H1 (cell line): Measurements from ENCODE around the gene ADPRS. TPM values are rescaled to one million over a fixed set of nuclear protein-coding genes. Genes with fewer than 3 reads are reported as not detected.

ENCODE experiments used
- CTCF ChIA-PET: fragments of 300-600 bp; sonication (Branson Sonifier 250); formaldehyde crosslinking; loops from one replicate; lab custom pipeline; 2021; ENCODE audit not compliant: partially characterized antibody; lab: Charles Lee
- POLR2A ChIA-PET: fragments of 300-600 bp; sonication (Branson Sonifier 250); formaldehyde crosslinking; loops from one replicate; lab custom pipeline; 2021; ENCODE audit warnings: inconsistent platforms; ENCODE audit not compliant: partially characterized antibody; lab: Charles Lee
- DNase-seq, 2 experiments: peaks; one replicate each; pipeline versions ENCODE4 v3.0.0 to v3.0.0-alpha.2; 2010 to 2022; ENCODE audit warnings: low spot score in 2 of 2, low read depth in 1 of 2, mixed read lengths in 1 of 2
- FAIRE-seq: peaks from 2 replicates; lab custom pipeline; 2011; peaks lifted over from hg19 to GRCh38; lab: Jason Lieb, UNC
- H2AFZ ChIP-seq: 2 replicates; pipeline ENCODE4 v1.8.1; 2012; ENCODE audit warnings: low read length, inconsistent platforms
- H2AK5ac ChIP-seq: 2 replicates; pipeline ENCODE4 v1.6.1; 2013; ENCODE audit warnings: low read depth, low read length
- H2BK120ac ChIP-seq: replicated peaks from 2 replicates; pipeline ENCODE3; 2013; ENCODE audit warnings: low read depth, low read length, inconsistent platforms
- H2BK12ac ChIP-seq: 2 replicates; pipeline ENCODE4 v1.6.1; 2013; ENCODE audit warnings: low read depth, low read length
- H2BK15ac ChIP-seq: 2 replicates; pipeline ENCODE4 v1.6.1; 2013; ENCODE audit warnings: low read length
- H2BK20ac ChIP-seq: 2 replicates; pipeline ENCODE4 v1.6.1; 2013; ENCODE audit warnings: low read length
- H2BK5ac ChIP-seq: 2 replicates; pipeline ENCODE4 v1.6.1; 2013; ENCODE audit warnings: low read depth, low read length
- H3K14ac ChIP-seq: 2 replicates; pipeline ENCODE4 v1.6.1; 2013; ENCODE audit warnings: inconsistent platforms; ENCODE audit not compliant: insufficient read length
- H3K18ac ChIP-seq: 2 replicates; pipeline ENCODE4 v1.6.1; 2013; ENCODE audit warnings: low read length; ENCODE audit errors: extremely low read depth
- H3K23ac ChIP-seq: 2 replicates; pipeline ENCODE4 v1.6.1; 2013; ENCODE audit warnings: inconsistent platforms; ENCODE audit not compliant: insufficient read length
- H3K23me2 ChIP-seq: 2 replicates; pipeline ENCODE4 v1.6.1; 2013; ENCODE audit warnings: low read depth, low read length
- H3K27ac ChIP-seq: 2 replicates; pipeline ENCODE4 v1.6.1; 2011; ENCODE audit warnings: low read depth, low read length, inconsistent platforms
- H3K27me3 ChIP-seq, 4 experiments: replicated peaks in 1 of 4; 1 replicate in 1 of 4; 2 replicates in 3 of 4; pipeline versions ENCODE4 v1.6.1 to v1.8.1; 2011 to 2013; ENCODE audit warnings: low read length in 3 of 4, mild to moderate bottlenecking in 3 of 4, inconsistent platforms in 2 of 4, mixed read lengths in 2 of 4, moderate library complexity in 1 of 4; ENCODE audit not compliant: control insufficient read depth in 3 of 4, insufficient read depth in 3 of 4; ENCODE audit errors: extremely low read depth in 1 of 4
- H3K36me3 ChIP-seq, 4 experiments: 2 replicates each; pipeline versions ENCODE4 v1.6.1 to v1.8.1; 2011 to 2013; ENCODE audit warnings: mild to moderate bottlenecking in 4 of 4, low read length in 3 of 4, moderate library complexity in 2 of 4, control low read depth in 1 of 4, inconsistent platforms in 1 of 4; ENCODE audit not compliant: insufficient read depth in 4 of 4, control insufficient read depth in 2 of 4
- H3K4ac ChIP-seq: replicated peaks from 2 replicates; pipeline ENCODE3; 2013; ENCODE audit warnings: low read length, low read depth, mixed read lengths, inconsistent platforms; ENCODE audit not compliant: insufficient read length
- H3K4me1 ChIP-seq, 4 experiments: replicated peaks in 1 of 4; 1 replicate in 1 of 4; 2 replicates in 3 of 4; pipeline versions ENCODE4 v1.6.1 to v1.8.1; 2011 to 2013; ENCODE audit warnings: low read length in 3 of 4, inconsistent platforms in 2 of 4, mixed read lengths in 1 of 4; ENCODE audit not compliant: insufficient read depth in 4 of 4, control insufficient read depth in 3 of 4
- H3K4me2 ChIP-seq, 2 experiments: 2 replicates each; pipeline versions ENCODE4 v1.6.1 to v1.8.1; 2011 to 2013; ENCODE audit warnings: low read depth in 2 of 2, low read length in 2 of 2, control low read depth in 1 of 2, inconsistent platforms in 1 of 2, mild to moderate bottlenecking in 1 of 2; ENCODE audit not compliant: insufficient read depth in 1 of 2
- H3K4me3 ChIP-seq, 4 experiments: fragments of 200-600, 300-600 bp in 1 of 4; sonication (generic), shearing (Covaris generic), sonication (Bioruptor Twin) in 1 of 4; 2 replicates each; pipeline versions ENCODE4 v1.5.1 to v1.8.1; 2011 to 2016; ENCODE audit warnings: low read length in 4 of 4, low read depth in 3 of 4, control low read depth in 2 of 4, inconsistent platforms in 2 of 4, mild to moderate bottlenecking in 2 of 4, mixed read lengths in 1 of 4, moderate library complexity in 1 of 4; ENCODE audit not compliant: insufficient read depth in 2 of 4; ENCODE audit errors: extremely low read depth in 1 of 4
- H3K56ac ChIP-seq: replicated peaks from 2 replicates; pipeline ENCODE3; 2013; ENCODE audit warnings: low read depth, mild to moderate bottlenecking, mixed read lengths, low read length, inconsistent platforms; ENCODE audit not compliant: insufficient read length
- H3K79me1 ChIP-seq: 2 replicates; pipeline ENCODE4 v1.6.1; 2013; ENCODE audit warnings: low read depth, low read length, control low read depth
- H3K79me2 ChIP-seq, 2 experiments: 2 replicates each; pipeline versions ENCODE4 v1.6.1 to v1.8.1; 2012 to 2013; ENCODE audit warnings: low read length in 2 of 2, mild to moderate bottlenecking in 2 of 2, inconsistent platforms in 1 of 2; ENCODE audit not compliant: insufficient read depth in 2 of 2, control insufficient read depth in 1 of 2
- H3K9ac ChIP-seq, 4 experiments: replicated peaks in 1 of 4; 1 replicate in 1 of 4; 2 replicates in 3 of 4; pipeline versions ENCODE4 v1.6.1 to v1.8.1; 2011 to 2013; ENCODE audit warnings: low read depth in 3 of 4, low read length in 3 of 4, control low read depth in 2 of 4, mild to moderate bottlenecking in 2 of 4, moderate library complexity in 2 of 4, inconsistent platforms in 1 of 4; ENCODE audit errors: extremely low read depth in 1 of 4
- H3K9me3 ChIP-seq, 2 experiments: 2 replicates each; pipeline versions ENCODE4 v1.6.1 to v1.8.1; 2012 to 2013; ENCODE audit warnings: mild to moderate bottlenecking in 2 of 2, moderate library complexity in 2 of 2, control low read depth in 1 of 2, inconsistent platforms in 1 of 2, low read depth in 1 of 2, low read length in 1 of 2, mixed read lengths in 1 of 2; ENCODE audit not compliant: insufficient read depth in 2 of 2
- H4K20me1 ChIP-seq, 2 experiments: replicated peaks in 1 of 2; 2 replicates each; pipeline versions ENCODE3 to v1.8.1; 2011 to 2013; ENCODE audit warnings: inconsistent platforms in 2 of 2, low read length in 2 of 2, mild to moderate bottlenecking in 1 of 2; ENCODE audit not compliant: insufficient read depth in 2 of 2, control insufficient read depth in 1 of 2
- H4K5ac ChIP-seq: 2 replicates; pipeline ENCODE4 v1.6.1; 2013; ENCODE audit warnings: low read length, low read depth, mixed read lengths, inconsistent platforms; ENCODE audit not compliant: insufficient read length
- H4K8ac ChIP-seq: 2 replicates; pipeline ENCODE4 v1.8.0; 2013; ENCODE audit warnings: mild to moderate bottlenecking, moderate library complexity, low read length, inconsistent platforms; ENCODE audit not compliant: insufficient read depth; ENCODE audit errors: extremely low read depth
- H4K91ac ChIP-seq: replicated peaks from 2 replicates; pipeline ENCODE3; 2013; ENCODE audit warnings: low read length, mixed read lengths, inconsistent platforms; ENCODE audit not compliant: insufficient read length
- CHD1 ChIP-seq: IDR thresholded peaks from 2 replicates; pipeline ENCODE4 v1.6.1; 2012; ENCODE audit warnings: low read depth, low read length, improper control_type of control experiment
- EP300 ChIP-seq, 2 experiments: IDR thresholded peaks; 1 replicate in 1 of 2; 2 replicates in 1 of 2; pipeline ENCODE4 v1.6.1; 2011 to 2012; ENCODE audit warnings: low read depth in 2 of 2, low read length in 2 of 2, mild to moderate bottlenecking in 2 of 2, borderline replicate concordance in 1 of 2, inconsistent platforms in 1 of 2, moderate library complexity in 1 of 2
- JUND ChIP-seq: IDR thresholded peaks from 2 replicates; pipeline ENCODE4 v1.6.1; 2011; ENCODE audit warnings: mild to moderate bottlenecking, improper control_type of control experiment, low read length
- PHF8 ChIP-seq: fragments of 200-600 bp; sonication (generic); conservative IDR thresholded peaks from 2 replicates; pipeline ENCODE4 v1.7.1; 2012; ENCODE audit warnings: low read depth, mild to moderate bottlenecking, inconsistent platforms, low read length, moderate library complexity
- WGBS, 2 experiments: shearing (Covaris generic) in 1 of 2; methylation state at CpG; one replicate each; pipeline versions ENCODE4 v1.1.6 to v1.1.7; 2013 to 2015; ENCODE audit warnings: low lambda C conversion rate in 2 of 2, mixed read lengths in 2 of 2, inconsistent platforms in 1 of 2, low coverage in 1 of 2, missing lambda C conversion rate in 1 of 2; ENCODE audit not compliant: insufficient replicate concordance in 2 of 2, insufficient coverage in 1 of 2, insufficient read length in 1 of 2; ENCODE audit errors: extremely low coverage in 1 of 2, missing lambda C conversion rate in 1 of 2; 5-methylcytosine and 5-hydroxymethylcytosine counted together
- polyA plus RNA-seq, 7 experiments: library from polyadenylated mRNA; depleted of rRNA in 3 of 7; stranded (reverse) in 5 of 7; unstranded in 2 of 7; fragments of >200 nt in 5 of 7; fragments of 200-250 nt in 2 of 7; gene quantifications; 1 replicate in 5 of 7; 2 replicates in 1 of 7; 4 replicates in 1 of 7; pipeline versions ENCODE4 v1.2.1 to v1.2.3, GENCODE V29; 2011 to 2013; ENCODE audit warnings: missing spikeins in 2 of 7, mixed read lengths in 2 of 7
- total RNA-seq: library from RNA; stranded (reverse); fragmentation: NEBNext Ultra II Directional; extraction: Animal tissue kit (Norgen Biotek cat#: 25700); gene quantifications from 2 replicates; pipeline ENCODE4 v1.2.1, GENCODE V29; 2021

ADPRS gene
- total and polyA plus RNA-seq, 2 of the 8 experiments (the other 6 are each of a cell fraction or from before 2014, with no cell fraction given) = 22.9 to 38.1 TPM

- H3K23me2 ChIP-seq = no peaks in the 10 kb centered on the region
- no peak overlapping the region for H3K4me2 ChIP-seq
- no peak overlapping the region for H4K91ac ChIP-seq
- H2AK5ac ChIP-seq = no peak overlapping the region
- POLR2A ChIA-PET = interaction anchor here (1.6 kb wide), 1 partner anchor 16 kb away, joined by 4 read pairs; no protein-coding TSS in a partner anchor
- no peaks in the 10 kb centered on the region for H3K9me3 ChIP-seq
- H3K79me1 ChIP-seq = no peaks in the 10 kb centered on the region
- H3K79me2 ChIP-seq = no peaks in the 10 kb centered on the region
- 66% methylated on average over 2 of the region's 2 CpGs; no CpG with 5 or more reads in 1 of the 2 experiments for WGBS, 2 experiments
- no peak overlapping the region for H3K14ac ChIP-seq
- no peak overlapping the region for H2AFZ ChIP-seq
- H3K4ac ChIP-seq = no peak overlapping the region
- H3K9ac ChIP-seq = no peak overlapping the region
- H3K4me3 ChIP-seq = no peak overlapping the region
- H2BK20ac ChIP-seq = no peak overlapping the region
- TF ChIP-seq JUND (peak; percentile 85), PHF8 (no peak), CHD1 (peak; percentile 86), EP300 (IDR thresholded peaks at IDR 0.05; ENCODE audit: borderline replicate concordance in 1 of 2, low read depth in 2 of 2, low read length in 2 of 2) (peak in 1 of 2 experiments; percentile 89; a peak in 2 of 3 replicates)
- H4K20me1 ChIP-seq = no peaks in the 10 kb centered on the region
- FAIRE-seq (peak; percentile 28), DNase-seq (no peak)
- H3K27me3 ChIP-seq = no peaks in the 10 kb centered on the region
- H3K56ac ChIP-seq = no peak overlapping the region
- H3K18ac ChIP-seq = no peak overlapping the region
- H3K36me3 ChIP-seq = no peaks in the 10 kb centered on the region
- H2BK12ac ChIP-seq = no peak overlapping the region
- no peak overlapping the region for H2BK120ac ChIP-seq
- no peak overlapping the region for H4K8ac ChIP-seq
- no peak overlapping the region for H3K23ac ChIP-seq
- H2BK5ac ChIP-seq = no peak overlapping the region
- no peak overlapping the region for H4K5ac ChIP-seq
- no peak overlapping the region for H3K27ac ChIP-seq
- CTCF ChIA-PET = interaction anchor here (1.0 kb wide), 1 partner anchor 31 kb away, joined by 3 read pairs; no protein-coding TSS in a partner anchor
- H2BK15ac ChIP-seq = no peak overlapping the region
- no peaks in the 10 kb centered on the region for H3K4me1 ChIP-seq
These were observed 18.3 kb upstream of the ADPRS start for GRCh38 chr1:36070349-36070748.
